Stimulated activated CD4-positive, alpha-beta T cell treated with anti-CD3 and anti-CD28 coated beads, Interleukin-4, amount 100 ng/mL, for 4 hours (primary cell): ENCODE data around the gene P2RX6.
"Not testable (repeated sequence)": the region's sequence is repeated elsewhere in the genome, so short reads cannot be mapped to it uniquely, and the experiment has no call there.

Source experiments
- DNase-seq, 2 experiments: peaks; one replicate each; pipeline ENCODE4 v3.0.0-alpha.2; 2020

Gene P2RX6

DNA sequence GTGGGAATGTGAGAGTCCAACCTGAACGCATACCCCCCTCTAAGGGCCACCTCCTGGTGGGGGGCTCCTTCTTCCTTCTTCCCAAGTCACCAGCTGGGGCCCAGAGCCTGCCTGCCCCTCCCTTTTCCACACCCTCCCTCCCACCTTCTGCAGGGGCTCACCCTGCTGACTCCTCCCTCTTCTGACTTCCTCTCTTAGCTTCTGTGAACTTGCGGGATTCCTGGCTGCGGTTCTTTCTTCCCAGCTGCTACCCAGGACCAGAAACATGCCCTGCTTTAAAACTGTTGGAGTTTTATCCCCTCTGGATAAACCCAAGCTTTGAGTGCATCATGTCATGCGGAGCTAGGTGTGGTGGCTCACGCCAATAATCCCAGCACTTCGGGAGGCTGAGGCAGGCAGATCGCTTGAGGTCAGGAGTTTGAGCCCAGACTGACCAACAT lies 40.9 kb downstream of the P2RX6 start:
- no peak for DNase-seq

DNA sequence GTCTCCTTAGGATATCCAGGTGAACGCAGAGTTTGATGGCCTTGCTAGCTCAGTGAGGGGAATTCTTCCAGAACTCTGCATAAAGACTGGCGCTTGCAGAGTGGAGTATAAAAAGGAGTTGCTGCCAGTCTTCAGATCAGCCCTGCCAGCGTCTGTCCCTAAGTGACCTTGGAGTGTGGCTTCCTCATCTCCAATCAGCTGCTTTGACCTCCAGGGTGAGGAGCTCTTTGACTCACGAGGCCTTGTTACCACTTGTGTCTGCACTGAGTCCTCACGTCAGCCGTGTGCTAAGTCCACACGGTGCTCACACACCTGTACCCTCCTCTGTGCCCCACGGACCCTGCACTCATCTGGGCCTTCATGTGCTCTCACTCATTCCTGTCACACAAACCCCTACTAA lies 45.4 kb downstream of the P2RX6 start:
- not testable (repeated sequence) for DNase-seq

DNA sequence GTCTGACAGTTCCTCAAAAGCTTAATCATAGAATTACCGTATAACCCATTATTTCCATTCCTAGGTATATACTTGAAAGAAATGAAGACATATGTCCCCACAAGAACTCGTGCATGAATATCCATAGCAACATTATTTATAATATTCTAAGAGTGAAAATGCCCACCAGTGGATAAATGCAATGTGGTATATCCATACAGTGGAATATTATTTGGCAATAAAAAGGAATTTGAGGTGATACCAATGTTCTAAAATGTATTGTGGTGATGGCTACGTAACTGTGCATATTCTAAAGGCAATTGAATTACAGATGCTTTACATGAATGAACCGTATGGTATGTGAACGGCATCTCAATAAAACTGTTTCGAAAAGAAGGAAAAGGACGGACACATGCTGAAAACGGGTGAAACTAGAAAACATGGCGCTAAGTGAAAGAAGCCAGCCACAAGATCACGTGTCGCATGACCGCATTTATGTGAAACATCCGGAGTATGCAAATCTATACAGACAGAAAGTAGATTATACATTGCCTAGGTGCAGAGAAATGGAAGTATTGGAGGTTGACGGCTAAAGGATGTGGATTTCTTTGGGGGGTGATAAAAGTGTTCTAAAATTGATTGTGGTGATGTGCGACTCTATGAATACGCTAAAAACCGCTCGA lies 46.8 kb downstream of the P2RX6 start:
- not testable (repeated sequence) for DNase-seq

DNA sequence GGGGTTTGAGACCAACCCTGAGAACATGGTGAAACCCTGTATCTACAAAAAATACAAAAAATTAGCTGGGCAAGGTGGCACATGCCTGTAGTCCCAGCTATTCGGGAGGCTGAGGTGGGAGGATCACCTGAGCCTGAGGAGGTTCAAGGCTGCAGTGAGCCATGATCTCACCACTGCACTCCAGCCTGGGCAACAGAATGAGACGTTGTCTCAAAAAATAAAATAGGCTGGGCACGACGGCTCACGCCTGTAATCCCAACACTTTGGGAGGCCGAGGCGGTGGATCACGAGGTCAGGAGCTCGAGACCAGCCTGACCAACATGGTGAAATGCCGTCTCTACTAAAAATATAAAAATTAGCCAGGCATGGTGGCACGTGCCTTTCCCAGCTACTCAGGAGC lies 49.5 kb downstream of the P2RX6 start:
- DNase-seq = not testable (repeated sequence)

DNA sequence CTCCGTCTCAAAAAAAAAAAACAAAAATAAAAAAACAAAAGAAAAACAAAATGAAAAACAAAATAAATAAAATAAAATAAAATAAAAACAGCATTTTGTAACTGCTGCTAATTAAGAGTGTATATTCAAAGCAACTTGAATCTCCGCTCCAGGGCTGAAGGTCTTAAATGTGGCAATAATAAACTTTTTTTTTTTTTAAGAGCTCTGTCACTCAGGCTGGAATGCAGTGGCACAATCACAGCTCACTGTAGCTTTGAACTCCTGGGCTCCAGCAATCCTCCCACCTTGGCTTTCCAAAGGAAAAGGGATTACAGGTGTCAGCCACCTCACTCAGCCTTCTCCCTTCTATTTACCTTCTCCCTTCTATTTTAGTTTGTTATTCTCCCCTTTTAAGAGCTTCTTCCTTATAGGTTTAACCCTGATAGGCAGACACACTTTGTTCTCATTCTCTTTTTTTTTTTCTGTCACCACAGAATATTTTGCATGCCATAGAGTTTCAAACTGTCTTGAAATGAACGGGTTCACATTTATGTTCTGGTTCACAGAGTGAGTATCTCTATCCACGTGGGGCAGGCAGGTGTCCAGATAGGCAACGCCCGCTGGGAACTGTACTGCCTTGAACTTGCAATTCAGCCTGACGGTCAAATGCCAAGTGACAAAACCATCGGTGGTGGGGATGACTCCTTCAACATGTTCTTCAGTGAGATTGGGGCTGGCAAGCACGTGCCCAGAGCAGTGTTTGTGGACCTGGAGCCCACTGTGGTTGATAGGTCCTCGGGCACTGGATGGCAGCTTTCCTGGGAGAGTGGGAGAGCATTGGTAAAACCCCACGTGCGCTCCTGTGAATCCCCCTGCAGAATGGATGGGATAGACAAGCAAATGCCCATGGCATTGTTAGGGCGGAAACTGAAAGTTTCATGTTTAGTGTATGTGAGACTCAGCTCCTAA lies 50.2 kb downstream of the P2RX6 start:
- DNase-seq = no peak

DNA sequence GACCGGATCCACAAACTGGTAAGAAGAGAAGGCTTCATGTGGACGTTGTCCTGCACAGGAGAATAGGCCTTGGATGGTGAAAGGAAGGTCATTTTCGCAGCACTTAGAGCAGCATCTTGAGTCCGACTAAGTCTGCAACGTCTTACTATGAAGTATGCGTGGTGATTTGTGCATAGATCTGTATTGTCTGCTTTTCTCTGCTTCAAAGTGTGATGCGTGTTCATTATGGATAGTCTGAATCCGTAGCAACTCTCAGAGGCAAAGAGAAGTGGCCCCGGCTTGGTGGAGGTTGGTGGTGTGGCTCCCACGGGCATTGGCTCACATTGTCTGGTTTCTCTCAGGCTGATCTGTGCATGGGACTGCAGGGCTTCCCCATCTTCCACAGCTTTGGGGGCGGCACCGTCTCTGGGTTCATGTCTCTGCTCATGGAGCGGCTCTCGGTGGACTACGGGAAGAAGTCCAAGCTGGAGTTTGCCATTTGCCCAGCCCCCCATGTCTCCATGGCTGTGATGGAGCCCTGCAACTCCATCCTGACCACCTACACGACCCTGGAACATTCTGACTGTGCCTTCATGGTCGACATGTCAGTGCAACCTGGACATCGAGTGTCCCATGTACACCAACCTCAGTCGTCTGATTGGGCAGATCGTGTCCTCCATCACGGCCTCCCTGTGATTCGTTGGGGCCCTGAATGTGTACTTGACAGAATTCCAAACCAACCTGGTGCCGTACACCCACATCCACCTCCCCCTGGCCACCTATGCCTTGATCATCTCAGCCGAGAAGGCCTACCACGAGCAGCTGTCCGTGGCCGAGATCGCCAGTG lies 52.3 kb downstream of the P2RX6 start:
- DNase-seq = no peak

DNA sequence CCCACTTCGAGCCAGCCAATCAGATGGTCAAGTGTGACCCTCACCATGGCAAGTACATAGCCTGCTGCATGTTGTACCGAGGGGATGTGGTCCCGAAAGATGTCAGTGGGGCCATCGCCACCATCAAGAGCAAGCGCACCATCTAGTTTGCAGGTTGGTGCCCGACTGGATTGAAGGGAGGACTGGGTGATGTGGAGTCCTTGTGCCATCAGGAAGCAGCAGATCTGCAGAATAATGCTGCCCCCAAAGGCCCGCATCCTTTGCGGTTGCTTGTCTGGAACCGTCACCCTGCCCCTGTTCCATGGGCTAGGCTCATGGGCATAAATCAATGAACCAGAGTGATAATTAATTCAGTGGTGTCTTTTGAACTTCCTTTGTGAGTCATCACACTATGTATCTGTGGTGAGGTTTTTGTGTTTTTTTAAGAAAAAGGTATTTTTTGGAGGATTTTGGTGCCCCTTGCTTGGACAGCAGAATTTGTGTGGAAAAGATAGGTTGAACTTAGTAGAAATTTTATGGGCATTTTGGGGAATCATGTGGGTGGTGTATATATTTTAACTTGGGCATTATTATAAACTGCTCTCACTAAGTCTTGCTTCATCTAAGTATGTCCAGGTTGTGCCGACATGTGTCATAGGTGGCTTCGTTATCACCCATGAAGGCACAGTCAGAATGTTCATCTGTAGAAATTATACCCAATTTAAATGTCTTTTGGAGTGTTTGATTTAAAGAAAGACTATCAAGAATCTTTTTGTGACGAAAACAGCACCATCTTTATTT lies 53.1 kb downstream of the P2RX6 start:
- no peak for DNase-seq

DNA sequence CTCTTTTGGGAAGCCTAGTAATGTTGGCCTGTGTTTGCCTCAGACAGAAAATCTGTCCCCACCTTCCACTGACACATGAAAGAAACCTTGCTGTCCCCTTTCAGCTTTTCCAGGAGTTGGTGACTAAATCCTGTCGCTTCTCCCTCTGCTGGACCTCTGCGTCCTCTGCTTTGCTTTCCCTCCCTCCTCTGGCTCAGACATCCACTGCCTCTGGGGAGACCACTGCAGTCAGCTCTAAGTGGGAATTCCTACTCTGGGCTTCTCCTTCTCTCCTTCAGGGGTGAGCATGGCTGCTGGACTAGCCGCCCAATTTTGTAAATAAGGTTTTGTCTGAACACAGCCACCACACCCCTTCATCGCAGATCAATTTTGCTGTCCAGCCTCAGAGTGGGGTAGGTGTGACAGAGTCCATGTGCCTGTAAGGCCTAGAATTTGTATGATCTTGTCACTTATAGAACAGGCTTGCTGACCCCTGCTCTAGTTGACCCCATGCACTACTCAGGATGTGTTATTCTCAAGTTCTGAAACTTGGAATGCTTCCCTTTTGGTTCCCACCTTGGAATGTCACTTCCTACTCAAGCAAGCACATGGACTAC lies 53.8 kb downstream of the P2RX6 start:
- no peak for DNase-seq

DNA sequence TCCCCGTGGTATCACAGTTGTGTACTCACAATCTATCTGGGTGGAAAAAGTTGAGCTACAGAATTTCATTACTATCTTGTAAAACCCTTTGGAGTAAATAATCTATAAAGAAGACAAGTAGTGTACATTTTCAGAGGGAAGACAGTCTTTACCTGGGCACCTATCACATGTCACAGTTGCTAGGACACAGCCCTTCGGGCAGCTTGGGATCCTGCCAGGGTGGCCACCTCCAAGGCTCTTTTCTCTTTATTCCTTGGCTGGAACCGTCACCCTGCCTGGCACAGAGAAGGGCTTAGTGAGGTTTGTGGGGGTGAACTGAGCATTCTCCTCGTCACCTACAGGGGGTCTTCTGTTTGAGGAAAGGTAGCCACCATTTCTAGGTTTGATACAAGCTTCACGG lies 54.4 kb downstream of the P2RX6 start:
- no peak for DNase-seq

DNA sequence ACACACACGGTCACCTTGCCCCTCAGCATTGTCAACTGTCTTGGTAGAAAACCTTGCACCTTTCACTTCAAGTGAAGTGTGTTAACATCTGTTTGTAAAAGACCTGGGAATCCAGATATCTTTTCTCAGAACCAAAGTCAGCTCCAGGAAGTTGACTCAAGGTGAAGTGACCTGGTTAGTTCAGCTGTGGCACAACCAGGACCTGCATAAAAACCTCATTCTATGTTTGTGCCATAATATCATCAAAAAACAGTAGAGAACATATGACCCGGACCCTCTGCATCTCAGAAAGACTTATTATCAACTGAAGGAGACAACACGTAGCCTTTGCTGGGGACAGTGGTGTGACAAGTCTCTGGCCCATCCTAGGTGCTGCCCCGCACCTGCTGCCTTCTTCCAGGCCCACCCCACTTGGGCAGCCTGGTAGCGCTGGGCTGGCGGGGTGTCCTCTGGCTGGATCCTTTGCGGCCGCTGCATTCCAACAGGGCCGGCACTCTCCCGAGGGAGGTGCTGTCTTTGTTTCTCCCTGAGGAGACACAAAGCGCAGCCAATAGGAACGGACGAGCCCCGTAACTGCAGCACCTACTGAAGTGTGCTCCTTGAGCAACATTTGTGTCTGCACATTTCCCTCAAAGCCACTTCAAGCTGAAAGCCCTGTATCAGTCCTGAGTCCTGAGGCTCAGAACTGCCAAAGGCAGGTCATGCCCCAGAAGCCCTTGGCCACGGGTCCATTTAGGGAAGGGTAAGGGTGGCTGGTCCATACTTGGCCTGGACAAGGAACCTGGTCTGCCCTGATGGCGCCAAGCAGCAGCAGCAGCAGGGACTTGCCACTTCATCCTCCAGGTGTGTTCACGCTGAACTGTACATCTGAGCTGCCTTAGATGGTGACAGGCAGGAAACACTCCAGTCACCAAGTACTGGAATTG lies 56.0 kb downstream of the P2RX6 start:
- no peak for DNase-seq

DNA sequence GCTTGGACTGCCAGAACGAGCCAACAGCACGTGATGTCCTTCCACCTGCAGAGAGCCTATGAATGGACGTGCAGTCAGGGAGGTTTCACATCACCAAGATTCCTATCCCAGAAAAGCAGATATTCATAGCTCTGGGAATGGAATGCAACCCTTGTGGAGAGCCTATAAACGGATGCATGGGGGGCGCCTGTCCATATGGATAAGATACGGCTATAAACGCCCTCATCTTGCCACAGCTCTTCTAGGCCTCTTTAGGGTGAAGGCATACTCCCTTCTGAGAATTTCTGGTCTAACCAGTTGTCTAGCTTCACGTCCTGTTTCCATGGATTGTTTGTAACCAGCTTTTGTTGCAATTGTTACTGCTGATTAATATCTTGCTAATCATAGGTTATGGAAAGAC lies 56.8 kb downstream of the P2RX6 start:
- not testable (repeated sequence) for DNase-seq

DNA sequence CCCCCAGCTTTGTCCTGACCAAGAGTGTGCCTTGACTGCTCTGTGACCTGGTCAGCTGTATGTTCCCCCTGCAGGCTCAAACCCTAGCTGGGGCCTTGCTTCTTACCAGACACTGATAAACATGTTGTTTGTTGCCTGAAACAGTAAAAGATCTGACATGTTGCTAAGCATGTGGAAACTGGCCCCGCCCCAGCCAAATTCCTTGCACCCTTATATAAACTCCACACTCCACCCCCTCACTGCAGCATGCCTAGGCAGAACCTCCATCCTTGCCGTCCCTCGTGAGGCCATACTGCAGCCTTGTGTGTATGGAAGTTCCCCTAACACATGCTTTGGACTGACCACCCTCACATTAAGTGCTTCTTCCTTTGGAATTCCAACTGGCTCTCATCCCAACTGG lies 58.1 kb downstream of the P2RX6 start:
- no peak for DNase-seq

DNA sequence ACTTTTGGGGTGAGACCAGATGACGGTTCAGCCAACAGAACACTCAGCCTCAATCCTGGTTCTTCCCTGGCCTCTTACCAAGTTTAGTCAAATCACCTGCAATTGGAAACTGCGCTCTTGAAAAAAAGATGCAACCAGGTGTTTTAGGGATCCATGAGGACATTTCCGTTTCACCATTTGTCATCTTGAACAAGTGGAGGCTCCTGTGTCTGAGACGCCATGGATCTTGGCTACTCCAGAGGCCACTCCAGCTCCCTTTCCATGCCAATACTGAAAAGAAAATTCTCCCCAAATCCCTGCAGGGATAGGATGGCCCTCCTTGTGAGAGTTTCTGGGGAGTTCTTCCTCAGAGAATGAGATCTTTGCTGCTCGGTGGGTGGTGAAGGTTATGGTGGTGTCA lies 58.5 kb downstream of the P2RX6 start:
- no peak for DNase-seq

DNA sequence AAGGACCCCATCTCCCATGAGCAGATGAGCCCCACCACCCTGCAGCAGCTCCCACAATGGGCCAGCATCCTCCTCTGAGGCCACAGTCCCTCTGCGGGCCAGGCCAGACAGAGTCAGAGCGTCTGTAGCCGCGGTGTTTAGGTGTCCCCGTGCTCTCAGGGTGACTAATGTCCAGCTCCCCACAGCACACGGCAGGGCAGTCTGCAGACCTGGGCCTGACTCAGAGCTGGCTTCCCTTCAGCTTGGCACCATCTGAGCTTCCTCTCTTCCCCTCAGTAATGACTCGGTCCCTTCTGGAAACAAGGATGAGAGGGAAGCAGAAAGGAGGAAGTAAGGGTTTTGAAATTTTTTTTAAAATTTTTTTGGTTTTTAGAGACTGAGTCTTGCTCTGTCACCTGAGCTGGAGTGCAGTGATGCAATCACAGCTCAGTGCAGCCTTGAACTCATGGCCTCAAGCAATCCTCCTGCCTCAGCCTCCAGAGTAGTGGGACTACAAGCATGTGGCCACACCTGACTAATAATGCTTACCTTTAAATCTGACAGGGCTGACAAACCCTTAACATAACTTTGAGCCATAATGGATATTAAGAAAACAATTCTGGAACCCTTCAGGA lies 59.2 kb downstream of the P2RX6 start:
- DNase-seq = no peak

DNA sequence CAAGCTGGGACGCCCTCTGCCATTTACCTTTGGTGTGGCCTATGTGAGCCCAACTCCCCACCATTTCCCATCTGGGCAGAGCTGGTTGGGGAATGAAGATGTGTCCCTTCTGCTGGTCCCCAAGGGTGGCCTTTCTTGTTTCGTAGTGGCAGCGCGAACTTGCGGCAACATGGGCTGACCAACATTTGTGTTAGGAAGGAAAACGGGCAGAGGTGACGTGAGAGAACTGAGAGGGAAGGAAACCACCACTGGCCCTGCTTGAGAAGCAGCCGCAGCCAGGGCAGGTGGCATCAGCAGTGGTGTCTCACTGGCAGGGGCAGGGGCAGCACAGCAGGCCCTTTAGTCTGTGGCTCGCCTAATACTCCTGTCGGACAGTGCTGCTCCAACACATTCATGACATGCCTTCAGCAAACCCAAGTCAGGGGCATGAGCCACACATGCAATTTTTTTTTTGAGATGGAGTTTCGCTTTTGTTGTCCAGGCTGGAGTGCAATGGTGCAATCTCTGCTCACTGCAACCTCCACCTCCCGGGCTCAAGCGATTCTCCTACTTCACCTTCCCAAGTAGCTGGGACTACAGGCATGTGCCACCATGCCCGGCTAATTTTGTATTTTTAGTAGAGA lies 60.7 kb downstream of the P2RX6 start:
- no peak for DNase-seq

DNA sequence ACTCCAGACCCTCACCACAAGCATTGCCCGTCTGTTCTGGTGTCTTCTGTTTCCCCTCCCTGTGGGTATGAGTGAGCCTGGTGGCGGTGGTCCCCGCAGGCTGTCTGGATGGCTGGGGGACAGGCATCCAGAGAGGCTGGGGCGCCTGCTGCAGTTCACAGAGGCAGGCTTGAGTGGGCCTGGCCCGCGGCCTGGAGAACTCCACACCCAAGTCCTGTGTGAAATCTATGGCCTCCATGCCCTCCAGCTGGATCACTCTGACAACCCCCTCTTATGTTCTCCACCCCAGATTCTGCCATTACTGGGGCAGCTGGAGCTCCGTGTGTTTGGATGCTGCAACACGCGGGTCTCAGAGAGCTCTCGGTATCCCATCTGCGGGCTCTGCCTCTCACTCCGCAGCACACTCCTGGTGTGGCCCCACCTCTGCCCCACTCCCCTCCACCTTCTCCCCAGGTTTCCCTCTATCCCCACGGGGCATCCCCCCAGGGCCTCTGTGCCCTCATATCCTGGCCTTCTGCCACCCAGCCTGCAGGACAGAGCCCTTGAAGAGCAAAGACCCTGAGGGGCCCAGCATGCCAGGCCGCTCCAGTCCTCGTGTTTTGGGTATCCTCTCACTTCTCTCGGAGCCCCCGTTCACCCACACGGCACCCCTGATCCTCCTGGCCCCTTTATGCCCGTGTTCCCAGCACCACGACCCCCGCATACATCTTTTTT lies 62.1 kb downstream of the P2RX6 start:
- DNase-seq = no peak
